ENCODE measurements around the gene UQCC5. TPM values are rescaled to one million over a fixed set of nuclear protein-coding genes. Genes with fewer than 3 reads are reported as not detected.

Gene UQCC5
- total RNA-seq, 1 donor from 2014 or later = 12.7 TPM

- Mint-ChIP-seq H3K27ac (peak overlapping the region; percentile 5), H3K4me3 (no peak overlapping the region), H3K36me3 (peaks cover 37% of the 10 kb centered on the region), H3K4me1 (no peaks in the 10 kb centered on the region), H3K27me3 (ENCODE audit: low read depth) (no peaks in the 10 kb centered on the region), H3K9me3 (peaks cover 5% of the 10 kb centered on the region)
- TF ChIP-seq CTCF (IDR thresholded peaks at IDR 0.05; ENCODE audit: unreplicated experiment) = no peak
- no peak for DNase-seq (ENCODE audit: low spot score in 2 of 2, unreplicated experiment in 2 of 2)
These were observed 35.8 kb downstream of the UQCC5 start for GRCh38 chr3:52572221-52572620.

GRCh38 chr3:52574056-52574965, 37.9 kb downstream of the UQCC5 start:
- Mint-ChIP-seq H3K36me3 (peaks cover 51% of the 10 kb centered on the region), H3K27me3 (ENCODE audit: low read depth) (no peaks in the 10 kb centered on the region), H3K4me3 (no peak overlapping the region), H3K9me3 (peaks cover 5% of the 10 kb centered on the region), H3K4me1 (no peaks in the 10 kb centered on the region), H3K27ac (no peak overlapping the region)
- no peak for TF ChIP-seq CTCF (IDR thresholded peaks at IDR 0.05; ENCODE audit: unreplicated experiment)
- DNase-seq (ENCODE audit: low spot score in 2 of 2, unreplicated experiment in 2 of 2) = no peak

Other genes with a start within 250 kb of the UQCC5 start
- gene GLYCTK, start 248.8 kb upstream of the UQCC5 start, total RNA-seq = 9.0 to 10.7 TPM (median 10.6 TPM) in 3 replicates
- gene DNAH1, start 220.3 kb upstream of the UQCC5 start, total RNA-seq = 8.2 to 9.5 TPM (median 8.4 TPM) in 3 replicates
- 96.2 to 106 TPM (median 104 TPM) in 3 replicates for gene BAP1, start 126.6 kb upstream of the UQCC5 start, total RNA-seq
- gene PHF7, start 125.9 kb upstream of the UQCC5 start, total RNA-seq = 4.1 to 6.6 TPM (median 5.3 TPM) in 3 replicates
- gene SEMA3G, start 91.5 kb upstream of the UQCC5 start, total RNA-seq = 0.35 to 0.80 TPM (median 0.66 TPM) in 3 replicates
- 4.0 to 5.2 TPM (median 4.6 TPM) in 3 replicates for gene TNNC1, start 82.6 kb upstream of the UQCC5 start, total RNA-seq
- gene NISCH, start 81.0 kb upstream of the UQCC5 start, total RNA-seq = 235 to 242 TPM (median 240 TPM) in 3 replicates
- 0.29 to 0.71 TPM (median 0.66 TPM) in 3 replicates for gene STAB1, start 41.3 kb upstream of the UQCC5 start, total RNA-seq
- 256 to 266 TPM (median 266 TPM) in 3 replicates for gene NT5DC2, start 2.7 kb upstream of the UQCC5 start, total RNA-seq
- gene PBRM1, start 149.3 kb downstream of the UQCC5 start, total RNA-seq = 90.1 to 92.4 TPM (median 91.2 TPM) in 3 replicates
- 105 to 120 TPM (median 116 TPM) in 3 replicates for gene GNL3, start 149.4 kb downstream of the UQCC5 start, total RNA-seq
- gene GLT8D1, start 169.2 kb downstream of the UQCC5 start, total RNA-seq = 73.0 to 79.2 TPM (median 76.2 TPM) in 3 replicates
- gene SPCS1, start 169.5 kb downstream of the UQCC5 start, total RNA-seq = 81.9 to 82.7 TPM (median 82.5 TPM) in 3 replicates
- gene NEK4, start 234.3 kb downstream of the UQCC5 start, total RNA-seq = 32.3 to 33.5 TPM (median 32.9 TPM) in 3 replicates
- gene ITIH1, start 241.0 kb downstream of the UQCC5 start, total RNA-seq = not detected in 3 replicates